Stimulated activated naive CD8-positive, alpha-beta T cell treated with anti-CD3 and anti-CD28 coated beads, Interleukin-15, Interleukin-2, amounts not matched to agents 100 U/mL and 50 U/mL, for 24 hours (primary cell): ENCODE results near the gene KRT71.
A peak's percentile ranks its signal among the peaks of the same experiment; 100 is the strongest.
"Not testable (repeated sequence)": the region's sequence is repeated elsewhere in the genome, so short reads cannot be mapped to it uniquely, and the experiment has no call there.

Experiments
- ATAC-seq: fragments of 150-1000 bp; cut with Tn5 transposase; one replicate; pipeline ENCODE4 v1.10.0; 2021
- DNase-seq: peaks from one replicate; pipeline ENCODE4 v3.0.0; 2021

Gene KRT71

DNA sequence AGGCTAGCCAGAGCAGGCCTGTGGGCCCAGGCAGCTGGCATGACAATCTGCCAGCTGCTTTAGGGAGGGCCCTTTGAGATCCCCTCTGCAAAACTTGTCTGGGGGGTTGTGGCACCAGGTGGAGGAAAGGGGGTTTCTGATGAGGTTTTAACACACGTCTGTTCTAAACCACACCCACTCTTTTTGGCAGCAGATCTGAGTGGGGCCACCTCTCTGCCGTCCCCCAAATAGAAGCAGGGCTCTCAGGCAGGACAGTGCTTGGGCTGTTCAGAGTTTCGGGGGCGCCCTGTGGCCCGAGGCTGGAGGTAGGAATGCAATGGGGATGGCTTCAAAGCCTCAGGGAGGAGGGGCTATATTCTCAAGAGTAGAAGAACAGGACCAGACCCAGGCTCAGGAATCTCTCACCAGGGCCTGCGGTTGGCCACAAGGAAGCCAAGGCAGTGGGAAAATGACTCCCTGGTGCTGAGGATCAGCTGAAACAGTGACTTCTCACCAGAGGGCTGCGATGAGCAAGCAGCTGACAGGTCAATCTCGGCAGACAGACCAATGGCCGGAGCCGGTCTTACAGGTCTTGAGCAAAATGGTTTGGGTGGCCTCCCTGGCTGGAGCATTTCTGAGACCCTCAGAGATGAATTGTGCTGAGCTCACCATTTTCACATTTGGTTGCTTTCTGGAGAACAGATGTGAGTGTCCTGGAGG is 31.2 kb downstream of the KRT71 start:
- no peak for DNase-seq
- no peak for ATAC-seq

DNA sequence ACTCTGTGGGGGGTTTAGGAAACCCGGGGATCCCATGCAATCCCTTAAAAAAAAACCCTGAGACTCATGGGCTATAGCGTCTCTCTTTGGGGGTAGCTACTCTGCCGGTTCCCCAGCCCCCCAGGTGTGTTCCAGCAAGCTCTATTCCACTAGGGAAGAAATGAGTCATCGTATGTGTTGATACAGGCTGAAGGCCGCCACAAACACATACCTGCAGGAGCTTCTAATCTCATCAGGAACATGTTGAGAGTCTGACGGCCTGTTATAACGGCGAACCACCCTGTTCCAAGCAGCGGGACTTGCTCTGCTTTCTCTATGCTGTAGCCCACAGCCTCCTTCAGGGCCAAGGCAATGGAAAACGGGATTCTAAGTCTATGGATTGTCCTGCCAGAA is 31.8 kb downstream of the KRT71 start:
- no peak for ATAC-seq
- no peak for DNase-seq

DNA sequence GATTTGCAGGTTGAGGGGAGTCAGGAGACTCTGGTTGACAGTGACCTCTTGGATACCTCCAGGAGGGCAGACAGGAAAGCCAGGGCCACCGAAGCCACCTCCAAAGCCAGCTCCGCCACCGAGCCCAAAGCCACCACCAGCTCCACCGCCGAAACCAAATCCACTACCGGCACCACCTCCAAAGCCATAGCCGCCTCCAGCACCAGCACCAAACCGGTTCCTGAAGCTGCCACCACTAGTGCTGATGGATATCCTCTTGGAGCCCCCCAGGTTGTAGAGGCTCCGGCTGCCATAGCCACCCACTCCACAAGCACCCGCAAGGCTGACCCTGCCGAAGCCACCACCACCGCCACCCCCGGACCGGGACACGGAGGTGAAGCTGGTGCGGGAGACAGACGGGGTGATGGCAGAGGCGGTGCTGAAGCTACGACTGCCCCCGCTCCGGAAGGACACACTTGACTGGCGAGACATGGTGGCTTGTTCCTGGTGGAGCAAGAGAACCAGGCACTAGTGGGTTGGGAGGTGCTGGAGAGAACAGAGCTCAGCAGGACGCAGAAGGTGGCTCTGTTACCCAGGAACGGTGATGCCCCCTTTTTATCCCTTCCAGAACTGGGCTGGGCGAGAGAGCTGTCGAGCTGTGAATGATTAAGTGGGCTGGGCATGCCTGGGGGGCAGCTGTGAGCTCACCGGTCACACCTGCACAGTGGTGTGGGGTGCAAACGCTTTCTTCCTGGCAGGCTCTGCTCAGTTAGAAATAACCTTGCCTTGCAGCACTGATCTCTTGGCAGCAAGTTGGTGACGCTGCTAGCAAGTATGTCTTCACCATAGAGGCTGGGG is 32.9 kb downstream of the KRT71 start, which contains the start of gene KRT5:
KRT5 (minus strand) TSS at position 569 of the 837 bp plus-strand sequence; CDS start at position 471, 98 bp downstream.
- DNase-seq (no peak), ATAC-seq (no peak)

DNA sequence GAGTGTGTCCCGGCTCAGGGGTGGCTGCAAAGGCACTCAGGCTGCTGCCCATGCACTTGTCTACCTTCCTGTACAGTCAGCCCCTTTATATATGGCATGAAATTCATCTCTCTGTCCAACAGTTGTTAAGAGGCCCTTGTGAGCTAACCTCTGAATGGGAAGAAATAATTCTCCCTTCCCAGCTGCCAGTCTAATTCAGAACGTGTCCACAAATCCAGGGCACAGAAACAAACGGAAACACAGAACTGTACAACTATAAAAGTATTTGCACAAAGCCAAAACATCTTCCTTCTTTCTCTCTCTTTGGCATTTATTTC is 33.6 kb downstream of the KRT71 start:
- ATAC-seq: no peak
- no peak for DNase-seq

DNA sequence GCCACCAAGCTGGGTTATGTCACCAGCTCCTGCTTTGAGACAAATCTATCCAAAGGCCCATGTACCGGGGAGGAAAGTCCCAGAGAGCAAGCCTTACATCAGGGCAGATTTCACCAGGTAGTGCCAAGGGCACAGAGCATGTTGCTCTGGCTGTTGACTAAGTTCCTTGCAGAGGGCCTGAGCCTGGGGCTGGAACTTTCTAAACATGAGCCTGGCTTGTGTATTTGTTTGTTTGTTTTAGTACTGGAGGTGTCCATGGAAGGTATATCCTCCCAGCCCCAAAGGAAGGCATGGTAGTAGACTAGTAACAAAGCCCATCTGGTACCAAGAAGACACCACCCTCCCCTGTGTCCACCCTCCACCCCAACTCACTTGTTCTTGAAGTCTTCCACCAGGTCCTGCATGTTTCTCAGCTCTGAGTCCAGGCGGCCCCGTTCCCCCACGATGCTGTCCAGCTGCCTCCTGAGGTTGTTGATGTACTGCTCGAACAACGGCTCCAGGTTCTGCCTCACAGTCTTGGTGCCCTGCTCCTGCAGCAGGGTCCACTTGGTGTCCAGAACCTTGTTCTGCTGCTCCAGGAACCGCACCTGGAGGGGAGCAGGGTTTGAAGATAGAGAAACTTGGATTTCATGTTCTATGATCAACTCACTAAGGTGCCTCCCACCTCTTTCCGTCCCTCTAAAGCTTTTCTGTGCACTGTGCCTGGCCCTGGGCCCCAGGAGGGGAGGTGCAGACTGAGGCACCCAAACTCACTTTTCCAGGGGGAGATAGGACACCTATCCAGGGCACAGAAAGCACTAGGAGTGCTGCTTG is 34.2 kb downstream of the KRT71 start:
- ATAC-seq (no peak), DNase-seq (no peak)

DNA sequence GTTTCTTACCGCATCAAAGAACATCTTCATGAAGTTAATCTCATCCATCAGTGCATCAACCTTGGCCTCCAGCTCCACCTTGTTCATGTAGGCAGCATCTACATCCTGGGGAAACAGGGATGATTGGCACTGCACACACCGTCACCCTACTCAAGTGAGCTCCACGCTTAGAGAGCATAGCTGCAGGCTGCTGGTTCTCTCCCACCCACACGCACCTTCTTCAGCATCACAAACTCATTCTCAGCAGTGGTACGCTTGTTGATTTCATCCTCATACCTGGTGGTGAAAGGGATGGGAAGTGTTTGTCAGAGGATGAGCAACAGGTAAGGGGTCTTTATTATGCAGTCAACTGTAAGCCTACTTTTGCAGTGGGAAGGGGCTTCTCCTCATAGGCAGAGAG is 35.1 kb downstream of the KRT71 start:
- ATAC-seq (no peak), DNase-seq (no peak)

DNA sequence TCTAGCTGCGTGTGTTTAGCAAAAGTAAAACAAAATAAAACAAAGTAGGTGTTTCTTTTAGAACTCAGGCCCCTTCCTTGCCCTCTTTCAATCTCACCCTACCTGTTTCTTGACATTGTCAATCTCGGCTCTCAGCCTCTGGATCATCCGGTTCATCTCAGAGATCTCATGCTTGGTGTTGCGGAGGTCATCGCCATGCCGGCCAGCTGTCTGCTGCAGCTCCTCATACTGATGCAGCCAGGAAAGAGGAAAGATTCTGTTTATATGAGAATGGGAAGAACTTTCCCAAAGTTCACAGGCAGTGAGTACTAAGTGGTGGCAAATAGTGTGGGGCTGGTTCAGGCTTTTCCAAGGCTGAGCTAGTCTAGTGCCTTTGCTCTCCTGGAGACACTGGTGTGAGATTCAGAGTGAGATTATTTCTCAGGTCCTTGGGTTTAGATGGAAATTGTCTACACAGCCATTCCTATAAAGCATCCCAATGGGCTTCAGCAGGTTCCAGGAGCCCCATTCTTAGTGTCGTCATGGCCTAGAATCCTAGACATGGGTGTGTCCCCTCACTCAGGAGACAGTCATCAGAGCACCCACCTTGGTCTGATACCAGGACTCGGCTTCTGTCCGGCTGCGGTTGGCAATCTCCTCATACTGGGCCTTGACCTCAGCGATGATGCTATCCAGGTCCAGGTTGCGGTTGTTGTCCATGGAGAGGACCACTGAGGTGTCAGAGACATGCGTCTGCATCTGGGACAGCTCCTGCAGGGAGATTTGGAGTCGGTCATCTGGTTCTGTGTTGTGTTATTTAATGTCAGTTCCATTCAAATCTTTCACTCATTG is 35.7 kb downstream of the KRT71 start:
- no peak for ATAC-seq
- DNase-seq: no peak

GRCh38 chr12:52515927-52516831 is 36.8 kb downstream of the KRT71 start:
- no peak for DNase-seq
- ATAC-seq: no peak

- no peak for ATAC-seq
These were observed 37.7 kb downstream of the KRT71 start for GRCh38 chr12:52515319-52515646.

DNA sequence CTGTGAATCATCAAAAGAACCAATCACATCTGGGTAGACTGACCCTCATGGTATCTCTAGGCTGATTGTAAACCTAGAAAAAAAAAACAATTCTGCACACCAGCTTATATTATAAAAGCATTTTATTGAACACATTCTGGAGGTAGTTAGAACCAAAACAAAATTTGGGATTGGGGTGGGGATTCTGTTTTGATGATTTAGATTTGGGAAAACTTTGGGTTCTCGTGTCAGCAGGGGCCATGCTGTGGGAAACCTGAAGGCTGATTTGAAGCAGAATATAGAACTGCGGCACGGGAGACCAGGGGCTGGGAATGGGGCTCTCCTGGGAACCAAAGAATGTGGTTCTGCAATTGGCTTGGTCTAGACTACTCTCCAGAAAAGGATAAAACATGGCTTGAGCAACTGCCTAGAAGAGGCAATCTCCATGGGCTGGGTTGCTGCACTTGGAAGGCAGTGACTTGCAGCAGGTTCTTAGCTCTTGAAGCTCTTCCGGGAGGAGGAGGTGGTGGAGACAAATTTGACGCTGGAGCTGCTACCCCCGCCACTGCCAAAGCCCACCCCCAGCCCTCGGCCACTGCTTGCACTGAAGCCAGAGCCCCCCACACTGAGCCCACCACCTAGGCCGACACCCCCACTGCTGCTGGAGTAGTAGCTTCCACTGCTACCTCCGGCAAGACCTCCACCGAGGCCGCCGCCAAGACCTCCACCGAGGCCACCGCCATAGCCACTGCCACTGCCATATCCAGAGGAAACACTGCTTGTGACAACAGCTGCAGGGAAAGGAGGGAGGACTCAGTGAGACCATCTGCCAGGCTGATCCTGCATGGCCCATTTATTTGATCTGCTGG is 38.2 kb downstream of the KRT71 start:
- no peak for DNase-seq
- no peak for ATAC-seq

More at GRCh38 chr12:52515319-52515646, 37.7 kb downstream of the KRT71 start:
- DNase-seq: no peak

- ATAC-seq (no peak), DNase-seq (no peak)
These were observed 39.2 kb downstream of the KRT71 start for GRCh38 chr12:52513736-52514135.

GRCh38 chr12:52508211-52508610 is 44.7 kb downstream of the KRT71 start:
- ATAC-seq (no peak), DNase-seq (no peak)

DNA sequence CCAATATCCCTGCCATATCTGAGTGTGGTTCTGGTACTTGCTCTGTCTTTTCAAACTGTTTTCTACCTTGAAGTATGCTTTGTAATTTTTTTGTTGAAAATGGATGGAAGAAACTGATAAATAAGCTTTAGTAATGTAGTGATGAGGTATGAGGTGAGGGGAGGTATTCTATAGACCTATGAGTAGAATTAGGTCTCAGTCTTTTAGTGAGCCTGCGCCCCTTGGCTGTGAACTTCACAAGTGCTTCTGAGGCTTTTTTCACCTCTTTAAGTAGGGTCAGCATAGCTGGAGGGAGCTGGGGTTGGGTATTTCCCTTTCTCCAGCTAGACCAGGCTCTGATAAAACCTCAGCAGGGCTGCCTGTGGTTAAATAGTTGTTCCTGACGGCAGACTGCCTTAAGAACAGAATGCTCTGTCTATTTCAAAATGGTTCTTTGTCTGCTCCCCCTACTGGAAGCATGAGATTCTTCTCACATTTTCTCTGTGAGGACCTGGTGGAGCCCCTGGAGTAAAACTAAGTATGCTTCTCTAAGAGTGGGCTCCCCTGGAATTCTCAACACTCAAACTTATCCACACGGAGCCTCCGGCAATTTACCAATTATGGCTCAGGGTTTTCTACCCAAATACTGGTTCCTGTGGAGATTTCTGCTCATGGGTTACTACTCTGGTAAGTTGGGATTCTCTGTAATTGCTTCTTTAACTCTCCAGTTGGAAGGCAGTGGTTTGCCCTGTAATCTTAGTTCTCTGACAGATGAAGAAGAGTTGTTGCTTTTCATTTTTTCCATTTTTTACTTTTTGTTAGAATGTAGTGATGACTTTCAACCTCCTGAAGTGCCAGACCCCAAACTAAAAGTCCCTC is 45.9 kb downstream of the KRT71 start:
- ATAC-seq: peak; percentile 49
- no peak for DNase-seq

DNA sequence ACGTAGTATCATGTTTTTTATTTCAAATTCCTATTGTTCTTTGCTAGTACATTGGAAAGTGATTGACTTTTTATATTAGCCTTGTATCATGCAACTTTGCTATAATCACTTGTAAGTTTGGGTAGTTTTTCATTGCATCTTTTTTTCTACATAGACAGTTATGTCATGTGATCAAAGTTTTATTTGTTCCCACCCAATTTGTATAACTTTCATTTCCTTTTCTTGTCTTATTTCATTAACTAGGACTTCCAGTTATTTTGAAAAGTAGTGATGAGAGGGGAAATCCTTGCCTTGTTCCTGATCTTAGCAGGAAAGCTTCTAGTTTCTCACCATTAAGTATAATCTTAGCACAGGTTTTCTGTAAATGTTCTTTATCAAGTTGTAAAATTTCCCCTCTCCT is 50.1 kb downstream of the KRT71 start:
- ATAC-seq (no peak), DNase-seq (no peak)

DNA sequence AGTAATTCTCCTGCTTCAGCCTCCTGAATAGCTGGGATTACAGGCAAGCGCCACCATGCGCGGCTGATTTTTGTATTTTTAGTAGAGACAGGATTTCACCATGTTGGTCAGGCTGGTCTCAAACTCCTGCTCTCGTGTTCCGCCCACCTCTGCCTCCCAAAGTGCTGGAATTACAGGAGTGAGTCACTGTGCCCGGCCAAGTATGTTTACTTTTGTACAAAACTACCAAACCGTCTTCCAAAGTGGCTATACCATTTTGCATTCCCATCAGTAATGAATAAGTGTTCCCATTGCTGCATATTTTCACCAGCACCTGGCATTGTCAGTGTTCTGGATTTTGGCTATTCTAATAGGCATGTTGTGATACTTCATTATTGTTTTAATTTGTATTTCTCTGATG is 51.5 kb downstream of the KRT71 start:
- DNase-seq: no peak
- no peak for ATAC-seq

DNA sequence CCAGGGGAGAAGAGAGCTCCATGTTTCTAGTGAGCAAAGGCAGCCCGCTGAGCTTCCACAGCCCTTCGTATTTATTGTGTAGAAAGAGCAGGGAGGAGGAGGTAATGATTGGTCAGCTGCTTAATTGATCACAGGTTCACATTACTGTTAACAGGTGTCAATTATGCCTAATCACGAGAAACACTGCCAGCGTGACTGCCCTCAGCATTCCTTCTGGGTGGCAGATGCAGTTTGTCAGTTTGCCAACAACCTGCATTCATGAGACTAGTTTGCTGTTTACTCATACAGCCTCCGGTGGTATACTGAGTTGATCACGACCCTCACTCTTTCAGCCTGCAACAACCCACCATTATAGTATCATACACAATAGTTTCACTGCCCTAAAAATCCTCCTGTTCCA is 52.4 kb downstream of the KRT71 start:
- DNase-seq, ATAC-seq: not testable (repeated sequence)

DNA sequence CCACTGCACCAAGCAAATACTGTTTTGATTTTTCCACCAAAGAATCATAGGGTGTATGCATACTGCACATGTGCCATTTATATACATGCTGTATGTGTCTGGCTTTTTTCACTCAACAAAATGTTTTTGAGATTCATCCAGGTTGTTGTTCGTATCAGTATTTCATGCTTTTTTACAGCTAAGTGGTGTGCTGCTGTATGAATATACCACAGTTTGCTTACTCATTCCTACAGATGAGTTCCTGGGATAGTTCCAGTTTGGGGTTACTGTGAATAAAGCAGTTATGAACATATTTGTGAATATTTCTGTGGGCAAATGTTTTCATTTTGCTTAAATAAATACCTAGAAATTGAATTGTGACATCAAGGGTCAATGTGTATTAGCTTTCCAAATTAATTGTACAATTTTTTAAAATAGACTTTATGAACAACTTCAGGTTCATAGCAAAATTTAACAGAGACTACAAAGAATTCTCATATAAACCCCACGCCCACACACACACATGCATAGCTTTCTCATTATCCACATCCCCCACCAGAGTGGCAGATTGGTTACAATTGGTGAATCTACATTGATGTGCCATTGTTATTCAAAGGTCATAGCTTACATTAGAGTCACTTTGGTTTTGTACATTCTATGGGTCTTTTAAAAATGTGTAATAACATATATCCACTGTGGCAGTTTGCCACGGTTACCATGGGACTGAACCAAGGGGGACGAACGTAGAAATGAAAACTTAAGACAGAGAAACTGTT is 53.0 kb downstream of the KRT71 start:
- no peak for DNase-seq
- no peak for ATAC-seq

DNA sequence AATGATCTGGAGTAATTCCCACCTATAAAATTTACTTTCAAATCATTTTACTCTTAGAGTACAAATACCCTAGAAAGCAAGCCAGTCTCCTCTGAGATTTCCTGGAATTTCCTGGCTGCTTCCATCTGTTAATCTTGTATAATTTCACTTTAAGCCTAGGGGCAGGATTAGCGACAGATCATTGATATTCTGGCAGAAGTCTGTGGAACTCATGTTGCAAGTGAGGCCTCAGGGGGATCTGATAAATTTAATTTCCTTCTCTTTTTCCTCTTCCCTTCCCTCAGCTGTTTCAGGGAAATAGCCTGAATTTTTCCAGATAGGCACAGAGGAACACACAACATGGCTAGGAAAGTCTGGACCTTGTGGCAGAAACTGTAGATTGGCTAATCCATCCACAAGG is 54.0 kb downstream of the KRT71 start:
- no peak for DNase-seq
- no peak for ATAC-seq
